Calu3 (cell line): ENCODE data around the gene DPYD. TPM values are rescaled to one million over a fixed set of nuclear protein-coding genes. Genes with fewer than 3 reads are reported as not detected.

ENCODE experiments used
- BruUV-seq: library from RNA; stranded (reverse); fragments of 400-500 nt; replicated peaks from 2 replicates; lab custom pipeline; 2021; lab: Mats Ljungman, UMichigan
- CTCF ChIA-PET: fragments of 300-600 bp; sonication (Branson Sonifier 250); formaldehyde crosslinking; loops from one replicate; lab custom pipeline; 2022; ENCODE audit warnings: antibody characterized with exemption; lab: Charles Lee
- DNase-seq: peaks from one replicate; pipeline ENCODE4 v3.0.0; 2022
- H3K27ac Mint-ChIP-seq: one replicate; pipeline ENCODE4 v1.8.0; 2022; ENCODE audit warnings: mixed read lengths; ENCODE audit not compliant: unreplicated experiment
- H3K27me3 Mint-ChIP-seq: one replicate; pipeline ENCODE4 v1.8.0; 2022; ENCODE audit warnings: mixed read lengths; ENCODE audit not compliant: unreplicated experiment
- H3K36me3 Mint-ChIP-seq: one replicate; pipeline ENCODE4 v1.8.0; 2022; ENCODE audit warnings: mild to moderate bottlenecking, moderate library complexity, mixed read lengths; ENCODE audit not compliant: insufficient read depth, unreplicated experiment
- H3K4me1 Mint-ChIP-seq: one replicate; pipeline ENCODE4 v1.8.0; 2022; ENCODE audit warnings: mild to moderate bottlenecking, low read depth, mixed read lengths; ENCODE audit not compliant: unreplicated experiment
- H3K4me3 Mint-ChIP-seq: one replicate; pipeline ENCODE4 v1.8.0; 2022; ENCODE audit warnings: mild to moderate bottlenecking, low read depth, moderate library complexity, mixed read lengths; ENCODE audit not compliant: unreplicated experiment
- H3K9me3 Mint-ChIP-seq: one replicate; pipeline ENCODE4 v1.8.0; 2022; ENCODE audit warnings: low read depth, mixed read lengths; ENCODE audit not compliant: unreplicated experiment
- CTCF ChIP-seq: fragments of 200-600 bp; IDR thresholded peaks from one replicate; pipeline ENCODE4 v1.8.0; 2022; ENCODE audit warnings: antibody characterized with exemption; ENCODE audit not compliant: unreplicated experiment
- intact Hi-C: fragments of 100-400 bp; cut with micrococcal nuclease; formaldehyde crosslinking; loops from one replicate; pipeline ENCODE4 v1.10.0; 2022; ENCODE audit not compliant: unreplicated experiment
- total RNA-seq: library from RNA; stranded (reverse); gene quantifications from 2 replicates; pipeline ENCODE4 v1.2.3, GENCODE V29; 2022

DPYD gene
- total RNA-seq, 1 experiment from 2014 or later, result 15.6 TPM

GRCh38 chr1:97841338-97841737, 79.5 kb downstream of the DPYD start:
- no peaks in the 10 kb centered on the region for H3K27me3 Mint-ChIP-seq
- H3K4me1 Mint-ChIP-seq, result no peaks in the 10 kb centered on the region
- DNase-seq, result no peak
- no peak overlapping the region for H3K27ac Mint-ChIP-seq
- H3K4me3 Mint-ChIP-seq, result no peak overlapping the region
- no peaks in the 10 kb centered on the region for H3K36me3 Mint-ChIP-seq
- intact Hi-C loops, result no loop called here
- no TSS peak for BruUV-seq
- TF ChIP-seq CTCF, result no peak
- H3K9me3 Mint-ChIP-seq, result no peaks in the 10 kb centered on the region
- CTCF ChIA-PET, result no interaction called here

- no TSS peak for BruUV-seq
- H3K27ac Mint-ChIP-seq, result no peak overlapping the region
- intact Hi-C loops, result no loop called here
- H3K4me1 Mint-ChIP-seq, result no peaks in the 10 kb centered on the region
- DNase-seq, result no peak
- H3K9me3 Mint-ChIP-seq, result no peaks in the 10 kb centered on the region
- no peak for TF ChIP-seq CTCF
- H3K36me3 Mint-ChIP-seq, result no peaks in the 10 kb centered on the region
- no peaks in the 10 kb centered on the region for H3K27me3 Mint-ChIP-seq
- CTCF ChIA-PET, result no interaction called here
- H3K4me3 Mint-ChIP-seq, result no peak overlapping the region
Measured at GRCh38 chr1:97837161-97837560, 83.7 kb downstream of the DPYD start.

- Mint-ChIP-seq H3K36me3 (no peaks in the 10 kb centered on the region), H3K27me3 (no peaks in the 10 kb centered on the region), H3K4me1 (no peaks in the 10 kb centered on the region), H3K9me3 (no peaks in the 10 kb centered on the region), H3K4me3 (no peak overlapping the region), H3K27ac (no peak overlapping the region)
- no peak for TF ChIP-seq CTCF
- DNase-seq, result no peak
- intact Hi-C loops, result no loop called here
- no TSS peak for BruUV-seq
- CTCF ChIA-PET, result no interaction called here
Measured at GRCh38 chr1:97834899-97835298, 85.9 kb downstream of the DPYD start.

GRCh38 chr1:97833881-97834280, 87.0 kb downstream of the DPYD start:
- Mint-ChIP-seq H3K4me3 (no peak overlapping the region), H3K4me1 (no peaks in the 10 kb centered on the region), H3K27ac (no peak overlapping the region), H3K27me3 (no peaks in the 10 kb centered on the region), H3K9me3 (no peaks in the 10 kb centered on the region), H3K36me3 (no peaks in the 10 kb centered on the region)
- DNase-seq, result no peak
- intact Hi-C loops, result no loop called here
- no peak for TF ChIP-seq CTCF
- CTCF ChIA-PET, result no interaction called here
- no TSS peak for BruUV-seq
